MV-4-11 (cell line): ENCODE measurements around the gene SMIM45.

Source experiments
- DNase-seq: peaks from one replicate; lab custom pipeline; 2025; lab: John Stamatoyannopoulos, UW

Gene SMIM45

GRCh38 chr22:41969110-41969646 lies 17.2 kb downstream of the SMIM45 start, which contains the start of gene SEPTIN3:
SEPTIN3 (plus strand) TSS chr22:41969443; CDS start chr22:41971493, 2,050 bp downstream.
- no peak for DNase-seq

- DNase-seq = no peak
Measured at GRCh38 chr22:41970601-41971000, 18.7 kb downstream of the SMIM45 start.

GRCh38 chr22:41971431-41971830 lies 19.5 kb downstream of the SMIM45 start:
- no peak for DNase-seq

GRCh38 chr22:41974691-41975290 lies 22.8 kb downstream of the SMIM45 start:
- DNase-seq = no peak

GRCh38 chr22:41975299-41976069 lies 23.5 kb downstream of the SMIM45 start:
- DNase-seq = no peak

GRCh38 chr22:41976070-41976901 lies 24.3 kb downstream of the SMIM45 start:
- no peak for DNase-seq

GRCh38 chr22:41976961-41977566 lies 25.1 kb downstream of the SMIM45 start:
- no peak for DNase-seq

- DNase-seq = no peak
Measured at GRCh38 chr22:41978732-41979131, 26.8 kb downstream of the SMIM45 start.

GRCh38 chr22:41979423-41980250 lies 27.7 kb downstream of the SMIM45 start:
- DNase-seq = peak; percentile 40

- DNase-seq = no peak
Measured at GRCh38 chr22:41982865-41983264, 30.9 kb downstream of the SMIM45 start.

- peak; percentile 88 for DNase-seq
Measured at GRCh38 chr22:41983513-41984405, 31.8 kb downstream of the SMIM45 start.

GRCh38 chr22:41987276-41987675 lies 35.3 kb downstream of the SMIM45 start:
- DNase-seq = no peak

- DNase-seq = no peak
Measured at GRCh38 chr22:41989246-41989645, 37.3 kb downstream of the SMIM45 start.

- DNase-seq = no peak
Measured at GRCh38 chr22:41991111-41991510, 39.2 kb downstream of the SMIM45 start.

GRCh38 chr22:41992496-41992895 lies 40.5 kb downstream of the SMIM45 start:
- no peak for DNase-seq

GRCh38 chr22:41995211-41995610 lies 43.3 kb downstream of the SMIM45 start:
- peak; percentile 48 for DNase-seq

GRCh38 chr22:41996826-41997225 lies 44.9 kb downstream of the SMIM45 start:
- DNase-seq = no peak

GRCh38 chr22:41998361-41999261 lies 46.7 kb downstream of the SMIM45 start, which contains the start of gene WBP2NL:
WBP2NL (plus strand) TSS chr22:41998788; CDS start chr22:41998819, 31 bp downstream.
- peak; percentile 37 for DNase-seq

- no peak for DNase-seq
Measured at GRCh38 chr22:42000466-42000865, 48.5 kb downstream of the SMIM45 start.
